Raji (cell line): Measurements from ENCODE around the gene NIPAL1.

Experiments used
- POLR2A ChIP-seq: IDR thresholded peaks from 2 replicates; pipeline ENCODE4 v1.6.1; 2011; ENCODE audit warnings: low read depth, low read length, control low read depth; ENCODE audit not compliant: insufficient read depth

NIPAL1 gene

DNA sequence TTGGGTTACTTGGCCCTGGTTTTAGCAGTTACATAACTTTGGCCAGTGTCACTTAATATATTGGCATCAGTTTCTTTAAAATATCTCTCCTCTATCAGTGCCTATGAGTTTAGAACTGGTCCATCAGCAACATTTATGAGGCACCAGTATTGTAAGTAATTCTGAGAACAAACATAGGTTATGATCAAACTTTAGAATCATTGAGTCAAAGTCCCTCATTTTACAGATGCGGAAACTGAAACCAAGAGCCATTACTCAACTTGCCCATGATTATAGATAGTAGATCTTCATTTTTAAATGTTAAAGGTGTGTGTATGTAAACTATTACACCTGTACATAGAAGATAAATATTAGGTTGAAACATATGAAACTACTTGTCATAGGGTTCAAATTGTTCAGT is 4.5 kb downstream of the NIPAL1 start:
- TF ChIP-seq POLR2A: no peak

DNA sequence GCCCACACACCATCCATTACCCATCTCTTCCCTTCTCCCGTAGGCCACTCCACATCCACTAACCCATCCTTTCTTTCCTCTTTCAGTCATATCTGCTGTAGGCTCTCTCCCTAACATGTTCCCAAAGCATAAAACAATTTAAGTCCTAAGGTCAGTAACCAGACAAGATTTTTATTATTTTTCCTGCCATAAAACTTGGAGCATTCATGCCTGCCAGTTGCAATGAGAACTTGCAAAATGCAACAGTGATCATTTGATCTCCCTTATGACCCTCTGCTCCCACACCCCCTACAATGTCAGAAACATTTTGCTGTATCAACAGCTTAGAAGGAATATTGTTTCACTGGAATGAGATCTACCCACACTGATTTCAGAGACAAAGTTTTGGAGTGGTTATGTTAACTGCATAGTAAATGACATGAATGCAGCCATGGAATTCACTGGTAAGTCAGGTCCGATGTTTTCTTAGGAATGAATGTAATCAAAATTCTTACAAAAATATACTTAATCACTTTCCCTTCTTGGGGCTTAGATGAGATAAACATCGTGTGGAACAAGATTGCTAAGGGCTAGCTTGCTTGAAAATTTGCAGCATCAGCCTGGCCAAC is 5.7 kb downstream of the NIPAL1 start:
- no peak for TF ChIP-seq POLR2A

DNA sequence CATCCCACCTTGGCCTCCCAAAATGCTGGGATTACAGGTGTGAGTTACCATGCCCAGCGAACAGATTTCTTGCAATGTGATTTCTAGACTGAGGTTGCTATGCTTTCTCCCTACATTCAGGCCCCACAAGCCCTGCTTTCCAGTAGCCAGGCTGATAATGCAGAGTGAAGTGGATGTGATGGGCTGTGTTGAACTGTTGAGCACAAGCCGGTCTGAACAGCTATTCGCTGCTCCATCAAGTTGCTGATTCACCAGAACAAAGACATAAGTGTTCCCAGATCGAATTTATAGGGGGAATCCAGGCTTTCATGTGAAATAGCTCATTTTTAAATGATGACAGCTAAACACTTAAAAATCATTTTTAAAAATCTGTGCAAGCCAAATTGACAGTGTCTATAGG is 8.0 kb downstream of the NIPAL1 start:
- no peak for TF ChIP-seq POLR2A

DNA sequence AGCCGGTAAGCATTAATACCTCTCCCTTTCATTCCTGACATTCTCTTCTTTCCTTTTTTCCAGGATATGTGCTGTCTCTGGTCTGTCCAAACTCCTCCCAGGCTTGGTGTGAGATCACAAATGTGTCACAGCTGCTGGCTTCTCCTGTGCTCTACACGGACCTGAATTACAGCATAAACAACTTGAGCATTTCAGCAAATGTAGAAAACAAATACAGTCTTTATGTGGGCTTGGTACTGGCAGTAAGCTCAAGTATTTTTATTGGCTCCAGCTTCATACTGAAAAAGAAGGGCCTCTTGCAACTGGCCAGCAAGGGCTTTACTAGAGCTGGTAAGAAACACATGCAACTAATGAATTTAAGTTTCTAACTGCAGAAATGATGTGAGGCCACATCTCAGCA is 8.4 kb downstream of the NIPAL1 start:
- TF ChIP-seq POLR2A: no peak

DNA sequence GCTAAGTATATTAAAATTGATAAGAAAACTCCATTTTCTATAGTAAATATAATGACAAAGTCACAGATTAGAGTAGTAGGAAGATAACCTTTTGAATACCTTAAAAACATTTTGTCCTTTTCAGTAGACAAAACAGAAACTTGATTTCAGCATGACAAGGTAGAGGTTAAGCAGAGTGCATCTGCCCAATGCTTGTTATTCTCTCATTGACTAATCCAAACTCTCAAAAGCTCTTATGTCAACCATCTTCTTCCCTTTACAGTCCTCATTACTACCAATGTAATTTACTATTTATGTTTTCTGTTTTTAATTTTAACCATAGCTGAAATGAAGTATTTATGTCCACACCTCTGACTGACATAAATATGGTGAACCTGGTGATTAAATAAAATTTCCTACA is 11.1 kb downstream of the NIPAL1 start:
- no peak for TF ChIP-seq POLR2A

DNA sequence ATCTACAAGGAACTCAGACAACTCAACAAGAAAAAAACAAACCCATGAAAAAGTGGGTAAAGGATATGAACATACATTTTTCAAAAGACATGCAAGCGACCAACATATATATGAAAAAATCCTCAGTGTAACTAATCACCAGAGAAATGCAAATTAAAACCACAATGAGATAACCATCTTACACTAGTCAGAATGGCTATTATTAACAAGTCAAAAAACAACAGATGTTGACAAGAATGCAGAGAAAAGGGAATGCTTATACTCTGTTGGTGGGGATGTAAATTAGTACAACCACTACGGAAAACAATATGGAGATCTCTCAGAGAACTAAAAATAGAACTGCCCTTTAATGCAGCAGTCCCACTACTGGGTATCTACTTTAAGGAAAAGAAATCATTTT is 12.1 kb downstream of the NIPAL1 start:
- TF ChIP-seq POLR2A: no peak

DNA sequence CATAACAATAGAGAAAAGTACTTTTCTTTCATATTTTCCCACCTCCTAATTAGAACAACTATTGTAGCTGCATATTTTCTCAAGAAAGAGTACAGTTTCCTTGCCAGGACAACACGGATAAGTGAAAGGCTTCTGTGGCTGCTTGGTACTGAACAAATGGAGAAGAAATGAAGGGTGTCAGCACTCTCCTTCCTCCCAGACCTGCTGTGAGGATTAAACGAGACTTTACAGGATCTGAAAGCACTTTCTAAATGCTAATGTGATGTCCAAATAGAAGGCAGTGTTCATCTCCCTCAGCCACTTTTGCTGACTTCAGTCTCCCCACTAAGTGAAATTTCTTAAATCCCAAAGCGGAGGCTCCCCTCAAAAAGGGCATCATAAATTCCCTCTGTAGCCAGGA is 13.9 kb downstream of the NIPAL1 start:
- TF ChIP-seq POLR2A: no peak

DNA sequence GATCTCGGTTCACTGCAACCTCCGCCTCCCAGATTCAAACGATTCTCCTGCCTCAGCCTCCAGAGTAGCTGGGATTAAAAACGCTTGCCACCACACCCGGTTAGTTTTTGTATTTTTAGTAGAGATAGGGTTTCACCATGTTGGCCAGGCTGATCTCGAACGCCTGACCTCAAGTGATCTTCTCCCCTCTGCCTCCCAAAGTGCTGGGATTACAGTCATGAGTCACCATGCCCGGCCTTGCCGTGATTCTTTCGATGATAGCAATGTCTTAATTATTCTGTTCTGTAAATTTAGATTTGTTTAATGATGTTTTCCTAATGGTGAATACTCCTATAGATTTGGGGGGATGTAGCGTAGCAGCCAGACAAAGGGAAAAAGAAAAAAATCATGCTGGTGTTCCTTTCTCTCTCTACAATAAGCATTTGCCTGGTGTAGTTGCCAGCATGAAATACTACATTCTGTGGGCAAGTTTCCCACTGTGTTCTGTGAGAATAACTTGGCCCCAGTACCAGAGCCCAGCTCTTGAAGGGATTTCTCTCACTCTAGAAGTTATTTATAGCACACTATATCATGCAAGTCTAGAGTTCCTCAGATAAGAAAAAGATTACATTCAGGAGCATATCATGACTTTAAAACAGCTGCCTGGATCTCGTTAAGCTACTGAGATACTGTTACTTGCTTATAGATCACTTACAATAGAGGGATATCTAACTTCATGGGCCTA is 15.4 kb downstream of the NIPAL1 start:
- no peak for TF ChIP-seq POLR2A

DNA sequence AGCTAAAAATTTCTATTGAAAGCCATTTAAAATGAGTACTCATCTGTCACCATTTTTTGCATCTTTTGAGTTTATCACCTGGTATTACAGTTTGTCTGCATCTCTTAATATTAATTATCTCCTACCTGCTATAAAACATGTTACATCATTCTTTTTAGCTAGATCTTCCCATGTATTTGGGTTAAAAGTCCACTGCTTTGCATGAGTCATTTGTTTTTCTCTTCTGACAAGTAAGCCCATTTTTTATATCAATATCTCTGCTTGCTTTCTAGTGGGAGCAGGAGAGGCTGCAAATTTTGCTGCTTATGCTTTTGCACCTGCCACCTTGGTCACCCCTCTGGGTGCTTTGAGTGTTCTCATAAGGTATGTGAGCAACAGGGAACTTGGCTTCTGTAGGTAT is 16.1 kb downstream of the NIPAL1 start:
- no peak for TF ChIP-seq POLR2A

DNA sequence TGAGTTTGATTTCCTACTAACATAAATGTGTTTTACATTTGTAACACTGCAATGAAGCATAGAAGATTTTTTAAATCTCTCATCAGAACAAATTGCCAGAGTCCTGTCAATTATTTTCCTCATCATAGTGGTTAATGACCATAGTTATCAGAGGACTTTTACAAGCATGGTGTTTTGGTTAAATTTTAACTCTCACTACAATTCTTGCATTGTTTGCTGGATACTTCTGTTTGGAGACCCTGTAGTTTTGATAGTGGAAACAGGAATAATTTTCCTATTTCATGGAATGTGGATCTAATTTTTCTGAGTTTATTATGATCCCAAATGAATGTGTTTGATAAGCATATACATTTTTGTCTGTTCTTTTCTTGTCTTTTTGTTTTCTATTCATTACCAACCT is 16.8 kb downstream of the NIPAL1 start:
- no peak for TF ChIP-seq POLR2A

DNA sequence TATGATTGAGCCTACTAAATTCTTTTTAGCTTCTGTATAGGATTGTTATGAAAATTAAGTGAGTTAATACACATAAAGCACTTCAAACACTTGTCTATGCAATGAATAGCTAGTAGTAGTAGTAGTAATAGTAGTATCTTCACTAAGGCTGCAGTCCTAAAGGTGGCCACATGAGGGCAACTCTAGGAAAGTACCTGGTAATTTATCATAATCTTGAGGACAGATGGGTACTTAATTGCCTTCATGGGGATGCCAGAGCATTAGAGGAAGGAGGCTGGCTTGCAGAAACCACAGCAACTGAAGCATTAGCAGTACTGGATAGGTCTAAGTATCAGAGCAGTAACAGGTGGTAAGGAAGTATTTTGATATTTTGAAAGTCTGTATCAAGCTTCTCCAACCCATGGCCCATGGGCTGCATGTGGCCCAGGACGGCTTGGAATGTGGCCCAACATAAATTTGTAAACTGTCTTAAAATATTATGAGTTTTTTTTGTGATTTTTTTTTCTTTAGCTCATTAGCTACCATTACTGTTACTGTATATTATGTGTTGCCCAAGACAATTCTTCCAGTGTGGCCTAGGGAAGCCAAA is 17.3 kb downstream of the NIPAL1 start:
- TF ChIP-seq POLR2A: no peak

DNA sequence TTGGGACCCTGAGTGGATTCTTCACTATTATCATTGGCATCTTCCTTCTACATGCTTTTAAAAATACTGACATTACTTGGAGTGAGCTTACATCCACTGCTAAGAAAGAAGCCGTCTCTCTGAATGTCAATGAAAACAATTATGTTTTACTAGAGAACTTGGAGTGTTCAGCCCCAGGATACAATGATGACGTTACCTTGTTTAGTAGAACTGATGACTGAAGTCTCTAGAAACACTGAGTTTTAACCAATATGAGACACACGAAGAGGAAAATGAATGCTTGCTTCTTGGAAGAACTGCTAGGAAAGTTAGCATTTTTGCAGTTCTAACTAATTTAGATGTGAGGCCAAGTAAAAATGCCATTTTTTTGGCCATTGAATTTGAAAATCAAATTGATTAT is 19.4 kb downstream of the NIPAL1 start:
- no peak for TF ChIP-seq POLR2A

DNA sequence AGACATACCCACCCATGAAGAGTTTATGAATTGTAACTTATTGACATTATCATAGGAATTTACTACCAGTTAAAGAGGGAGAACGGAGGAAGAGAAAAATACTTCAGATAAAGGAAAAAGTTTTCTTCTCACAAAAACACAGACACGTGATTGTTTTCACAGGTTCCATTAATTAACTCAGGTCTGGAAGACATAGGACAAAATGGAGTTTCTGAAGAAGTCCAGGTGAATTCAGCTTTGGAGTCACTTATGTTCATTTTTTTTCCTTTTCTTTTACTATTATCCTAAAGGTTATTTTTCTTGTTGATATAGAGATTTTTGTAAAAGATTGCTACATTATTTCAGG is 20.5 kb downstream of the NIPAL1 start:
- no peak for TF ChIP-seq POLR2A

DNA sequence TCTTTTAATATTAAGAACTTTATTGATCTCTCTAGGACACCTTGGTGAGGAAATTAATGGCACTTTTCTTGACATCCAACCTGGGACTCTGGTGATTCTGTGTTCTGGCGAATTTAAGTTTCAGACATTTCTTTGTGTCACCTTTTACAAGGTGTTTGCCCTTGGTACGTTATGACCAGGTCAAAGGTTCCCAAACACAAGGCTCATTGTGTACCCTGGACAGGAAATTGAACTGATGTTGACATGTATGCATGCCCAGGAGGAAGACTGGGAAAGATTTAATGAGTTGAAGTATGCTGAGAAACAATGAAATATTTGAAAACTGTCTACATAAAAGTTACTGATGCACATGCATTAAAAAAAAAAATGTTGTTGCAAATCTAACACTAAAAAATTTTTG is 22.1 kb downstream of the NIPAL1 start:
- TF ChIP-seq POLR2A: no peak

DNA sequence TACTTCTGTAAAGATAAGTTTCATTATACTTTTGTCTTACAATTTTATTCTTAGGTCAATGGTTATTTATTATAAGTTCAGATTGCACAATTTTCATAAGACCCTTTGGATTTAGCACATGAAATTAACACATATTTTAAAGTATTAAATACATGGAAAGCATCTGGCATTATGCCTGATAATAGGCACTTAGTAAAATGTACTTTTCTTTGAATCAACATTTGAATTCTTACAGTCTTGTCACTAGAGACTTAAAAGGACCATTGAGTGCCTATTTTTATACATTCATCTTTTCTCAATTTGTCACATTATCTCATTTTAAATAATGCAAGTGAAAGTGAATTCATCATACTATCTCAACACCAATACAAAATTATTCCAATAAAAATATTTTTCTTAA is 23.0 kb downstream of the NIPAL1 start:
- TF ChIP-seq POLR2A: no peak

DNA sequence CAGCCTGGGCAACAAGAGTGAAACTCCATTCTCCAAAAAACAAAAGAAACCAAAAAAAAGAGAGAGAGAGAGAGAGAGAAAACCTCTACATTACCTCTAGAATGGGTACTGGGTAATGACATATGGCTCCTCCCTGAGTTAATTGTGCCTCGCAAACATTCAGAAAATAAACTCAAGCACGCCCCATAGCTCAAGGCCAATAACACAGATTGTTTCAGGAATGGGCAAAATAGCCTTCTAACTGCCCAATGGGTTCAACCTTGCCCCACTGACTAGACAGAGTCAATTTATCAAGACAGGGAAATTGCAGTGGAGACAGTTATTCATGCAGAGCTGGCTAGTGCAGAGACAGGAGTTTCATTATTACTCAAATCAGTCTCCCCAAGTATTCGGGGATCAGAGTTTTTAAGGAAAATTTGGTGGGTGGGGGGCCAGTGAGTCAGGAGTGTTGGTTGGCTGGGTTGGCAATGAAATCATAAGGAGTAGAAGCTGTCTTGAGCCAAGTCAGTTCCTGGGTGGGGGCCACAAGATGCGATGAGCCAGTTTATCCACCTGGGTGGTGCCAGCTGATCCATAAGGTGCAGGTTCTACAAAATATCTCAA is 25.1 kb downstream of the NIPAL1 start:
- no peak for TF ChIP-seq POLR2A
